RWPE2 (cell line): ENCODE measurements around the gene PROK1.

Experiments used
- ATAC-seq: fragments of 200-7000 bp; cut with Tn5 transposase; 3 replicates; pipeline ENCODE4 v1.9.1; 2021; ENCODE audit warnings: low read depth
- DNase-seq: peaks from one replicate; pipeline ENCODE4 v3.0.0-alpha.2; 2020; ENCODE audit warnings: low spot score
- H3K27ac ChIP-seq: fragments of 450-650 bp; 2 replicates; pipeline ENCODE4 v1.5.1; 2017; ENCODE audit warnings: mild to moderate bottlenecking; ENCODE audit not compliant: poor library complexity, severe bottlenecking
- H3K27me3 ChIP-seq: fragments of 250-450 bp; sonication (Bioruptor Pico); 2 replicates; pipeline ENCODE4 v1.5.1; 2021; ENCODE audit warnings: mild to moderate bottlenecking, moderate library complexity; ENCODE audit not compliant: insufficient read depth, poor library complexity, severe bottlenecking
- H3K36me3 ChIP-seq: fragments of 250-450 bp; sonication (Bioruptor Pico); 2 replicates; pipeline ENCODE4 v1.5.1; 2020; ENCODE audit warnings: low read depth, mild to moderate bottlenecking, moderate library complexity
- H3K4me1 ChIP-seq: fragments of 250-450 bp; sonication (Bioruptor Pico); 2 replicates; pipeline ENCODE4 v1.5.1; 2021; ENCODE audit warnings: mild to moderate bottlenecking, moderate library complexity; ENCODE audit not compliant: insufficient read depth, poor library complexity, severe bottlenecking
- H3K4me3 ChIP-seq: fragments of 250-450 bp; sonication (Bioruptor Pico); 2 replicates; pipeline ENCODE4 v1.5.1; 2021; ENCODE audit warnings: mild to moderate bottlenecking, moderate library complexity; ENCODE audit not compliant: severe bottlenecking
- H3K9me3 ChIP-seq: fragments of 250-450 bp; sonication (Bioruptor Pico); 2 replicates; pipeline ENCODE4 v1.5.1; 2021; ENCODE audit warnings: mild to moderate bottlenecking, moderate library complexity; ENCODE audit not compliant: severe bottlenecking
- TF ChIP-seq, protein P1 (sequence below): fragments of 450-650 bp; IDR thresholded peaks from one replicate; pipeline ENCODE4 v1.5.1; 2017; ENCODE audit warnings: mild to moderate bottlenecking, moderate library complexity; ENCODE audit not compliant: poor library complexity, severe bottlenecking

Gene PROK1

DNA sequence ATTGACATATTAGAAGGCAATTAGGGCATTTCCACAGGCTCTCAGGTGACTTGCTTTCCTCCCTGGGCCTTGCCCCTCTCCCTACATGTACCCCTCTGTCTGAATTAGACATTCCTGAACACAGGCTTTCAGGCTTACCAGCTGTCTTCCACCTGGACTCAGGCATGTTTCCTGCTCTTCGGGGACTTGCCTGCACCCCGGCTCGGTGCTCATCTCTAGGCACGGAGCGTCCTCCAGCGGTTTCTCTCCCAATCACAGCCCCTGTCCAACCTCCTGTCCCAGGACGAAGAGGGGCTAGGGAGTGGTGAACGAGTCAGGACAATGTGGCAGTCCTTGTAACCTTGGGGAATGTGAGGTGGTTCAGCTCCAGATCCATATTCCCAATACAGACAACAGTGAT lies 4.2 kb downstream of the PROK1 start:
- no peak for DNase-seq
- no peak for ATAC-seq
- TF ChIP-seq, protein P1, sequence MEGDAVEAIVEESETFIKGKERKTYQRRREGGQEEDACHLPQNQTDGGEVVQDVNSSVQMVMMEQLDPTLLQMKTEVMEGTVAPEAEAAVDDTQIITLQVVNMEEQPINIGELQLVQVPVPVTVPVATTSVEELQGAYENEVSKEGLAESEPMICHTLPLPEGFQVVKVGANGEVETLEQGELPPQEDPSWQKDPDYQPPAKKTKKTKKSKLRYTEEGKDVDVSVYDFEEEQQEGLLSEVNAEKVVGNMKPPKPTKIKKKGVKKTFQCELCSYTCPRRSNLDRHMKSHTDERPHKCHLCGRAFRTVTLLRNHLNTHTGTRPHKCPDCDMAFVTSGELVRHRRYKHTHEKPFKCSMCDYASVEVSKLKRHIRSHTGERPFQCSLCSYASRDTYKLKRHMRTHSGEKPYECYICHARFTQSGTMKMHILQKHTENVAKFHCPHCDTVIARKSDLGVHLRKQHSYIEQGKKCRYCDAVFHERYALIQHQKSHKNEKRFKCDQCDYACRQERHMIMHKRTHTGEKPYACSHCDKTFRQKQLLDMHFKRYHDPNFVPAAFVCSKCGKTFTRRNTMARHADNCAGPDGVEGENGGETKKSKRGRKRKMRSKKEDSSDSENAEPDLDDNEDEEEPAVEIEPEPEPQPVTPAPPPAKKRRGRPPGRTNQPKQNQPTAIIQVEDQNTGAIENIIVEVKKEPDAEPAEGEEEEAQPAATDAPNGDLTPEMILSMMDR, result no peak
- Histone ChIP-seq H3K4me3 (no peak overlapping the region), H3K4me1 (no peaks in the 10 kb centered on the region), H3K9me3 (no peaks in the 10 kb centered on the region), H3K36me3 (no peaks in the 10 kb centered on the region), H3K27ac (no peak overlapping the region), H3K27me3 (peaks cover 27% of the 10 kb centered on the region)

DNA sequence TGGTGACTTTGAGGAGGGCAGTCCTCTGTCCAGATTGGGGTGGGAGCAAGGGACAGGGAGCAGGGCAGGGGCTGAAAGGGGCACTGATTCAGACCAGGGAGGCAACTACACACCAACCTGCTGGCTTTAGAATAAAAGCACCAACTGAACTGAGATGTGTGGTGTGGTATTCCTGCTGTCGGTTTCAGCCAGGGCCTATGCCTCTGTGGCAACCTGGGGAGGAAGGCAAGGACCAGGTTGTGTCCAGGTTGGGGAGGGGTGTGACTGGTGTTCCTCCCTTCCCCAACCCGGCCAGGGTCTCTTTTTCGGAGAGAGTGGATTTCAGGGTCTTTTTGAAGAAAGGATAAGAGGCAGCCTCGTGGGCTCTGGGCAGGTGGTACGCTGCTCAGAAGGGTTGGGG lies 6.3 kb downstream of the PROK1 start:
- TF ChIP-seq, protein P1, result no peak
- Histone ChIP-seq H3K4me1 (no peaks in the 10 kb centered on the region), H3K27me3 (peaks cover 9% of the 10 kb centered on the region), H3K4me3 (no peak overlapping the region), H3K27ac (no peak overlapping the region), H3K36me3 (no peaks in the 10 kb centered on the region), H3K9me3 (no peaks in the 10 kb centered on the region)
- DNase-seq, result no peak
- no peak for ATAC-seq

DNA sequence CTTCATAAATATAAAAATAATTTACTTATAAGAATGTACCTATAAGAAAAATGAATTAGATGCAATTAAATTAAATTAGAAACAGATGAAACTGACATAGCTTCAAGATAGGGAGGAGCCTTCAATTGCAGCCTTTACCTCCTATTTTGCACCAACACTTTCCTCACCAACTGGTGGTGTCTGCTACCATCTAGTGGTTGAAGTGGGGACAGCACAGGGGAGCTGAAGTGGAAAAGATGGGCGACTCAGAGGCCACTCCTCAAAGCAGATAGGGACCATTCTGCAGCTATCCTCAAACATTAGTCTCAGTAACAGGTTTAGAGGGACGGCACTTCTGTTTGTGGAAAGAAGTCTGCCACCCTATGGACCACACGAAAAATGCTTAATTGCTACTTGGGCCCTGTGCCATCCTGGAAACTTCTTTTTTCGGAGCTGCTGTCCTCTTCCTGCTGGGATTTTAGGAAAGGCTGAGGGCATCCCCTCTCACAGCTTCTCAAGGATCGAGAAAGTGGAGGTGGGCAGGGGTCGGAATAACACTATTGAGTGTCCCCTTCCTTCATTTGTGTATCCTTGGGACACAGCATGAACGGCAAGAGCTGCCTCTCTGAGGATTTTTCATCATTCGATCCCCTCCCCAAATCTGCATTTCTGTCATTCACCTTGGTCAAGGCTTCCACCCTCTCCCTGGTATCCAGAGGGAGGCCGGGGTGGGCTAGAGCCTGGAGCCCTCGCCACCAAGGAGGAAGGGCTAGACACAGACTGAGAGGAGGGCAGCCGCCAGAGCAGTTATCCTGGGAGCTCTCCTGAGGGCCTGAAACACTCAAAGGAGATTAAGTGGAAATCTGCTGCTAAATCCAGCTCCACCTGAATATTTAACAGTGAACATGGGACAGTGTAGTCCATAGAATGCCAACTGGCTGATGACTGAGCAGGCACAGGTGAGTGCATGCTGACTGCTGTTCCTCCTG lies 9.6 kb downstream of the PROK1 start:
- H3K27me3 ChIP-seq, result no peaks in the 10 kb centered on the region
- H3K9me3 ChIP-seq, result no peaks in the 10 kb centered on the region
- ATAC-seq, result peak; percentile 27; the same call in 1 of the 3 replicates
- H3K4me1 ChIP-seq, result peaks cover 23% of the 10 kb centered on the region
- DNase-seq, result no peak
- H3K36me3 ChIP-seq, result no peaks in the 10 kb centered on the region
- TF ChIP-seq, protein P1, result peak; percentile 94
- H3K4me3 ChIP-seq, result no peak overlapping the region
- H3K27ac ChIP-seq, result no peak overlapping the region

DNA sequence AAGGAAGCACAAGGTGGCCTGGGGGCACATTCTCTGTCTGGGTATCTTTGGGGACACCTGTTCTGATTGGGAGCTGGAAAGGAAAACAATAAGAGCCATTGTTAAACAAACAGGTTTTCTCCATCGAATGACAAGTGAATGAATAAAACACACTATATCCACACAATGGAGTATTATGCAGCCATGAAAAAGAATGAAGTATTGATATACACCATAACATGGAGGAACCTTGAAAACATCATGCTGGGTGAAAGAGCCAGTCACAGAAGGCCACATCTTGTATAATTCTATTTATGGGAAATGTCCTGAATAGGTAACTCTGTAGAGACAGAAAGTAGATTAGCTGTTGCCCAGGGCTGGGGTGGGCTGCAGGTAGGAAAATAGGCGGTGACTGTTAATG lies 11.1 kb downstream of the PROK1 start:
- Histone ChIP-seq H3K4me3 (no peak overlapping the region), H3K27ac (no peak overlapping the region), H3K36me3 (no peaks in the 10 kb centered on the region), H3K4me1 (peaks cover 23% of the 10 kb centered on the region), H3K9me3 (no peaks in the 10 kb centered on the region), H3K27me3 (no peaks in the 10 kb centered on the region)
- ATAC-seq, result no peak
- no peak for DNase-seq
- TF ChIP-seq, protein P1, result no peak

GRCh38 chr1:110462964-110463363 lies 12.0 kb downstream of the PROK1 start:
- no peaks in the 10 kb centered on the region for H3K27me3 ChIP-seq
- H3K27ac ChIP-seq, result peak overlapping the region; percentile 65
- peaks cover 23% of the 10 kb centered on the region for H3K4me1 ChIP-seq
- H3K9me3 ChIP-seq, result no peaks in the 10 kb centered on the region
- ATAC-seq, result peak; percentile 25; the same call in 1 of the 3 replicates
- TF ChIP-seq, protein P1, result peak; percentile 37
- no peak overlapping the region for H3K4me3 ChIP-seq
- no peak for DNase-seq
- H3K36me3 ChIP-seq, result no peaks in the 10 kb centered on the region
